GM12878 (cell line): ENCODE data around the gene BCAP31. TPM values are rescaled to one million over a fixed set of nuclear protein-coding genes. Genes with fewer than 3 reads are reported as not detected.

ENCODE experiments used
- ATAC-seq: fragments of 200-7000 bp; cut with Tn5 transposase; 3 replicates; pipeline ENCODE4 v1.9.1; 2020; ENCODE audit warnings: mild to moderate bottlenecking, moderate library complexity
- BruUV-seq: library from RNA; stranded (reverse); fragments of 400-500 nt; replicated peaks from 2 replicates; lab custom pipeline; 2021; lab: Mats Ljungman, UMichigan
- CTCF ChIA-PET: fragments of 300-600 bp; sonication (Branson Sonifier 250); formaldehyde crosslinking; extraction: SDS; loops from one replicate; lab custom pipeline; 2021; ENCODE audit warnings: inconsistent platforms; lab: Yijun Ruan, JAX
- POLR2A ChIA-PET: fragments of 350-600 bp; formaldehyde crosslinking; extraction: SDS; loops from one replicate; lab custom pipeline; 2021; ENCODE audit warnings: inconsistent platforms; lab: Charles Lee
- RAD21 ChIA-PET: fragments of 300-600 bp; sonication (Branson Sonifier 250); formaldehyde crosslinking; loops from one replicate; lab custom pipeline; 2023; ENCODE audit warnings: antibody characterized with exemption; ENCODE audit not compliant: unreplicated experiment; lab: Charles Lee
- SMC1A ChIA-PET: fragments of 300-600 bp; sonication (Branson Sonifier 250); formaldehyde crosslinking; loops from one replicate; lab custom pipeline; 2023; ENCODE audit not compliant: unreplicated experiment, uncharacterized antibody; lab: Charles Lee
- DNase-seq: peaks from one replicate; pipeline ENCODE4 v3.0.0-alpha.2; 2011; ENCODE audit warnings: low read depth, low spot score
- FAIRE-seq: peaks from 3 replicates; lab custom pipeline; 2011; peaks lifted over from hg19 to GRCh38; lab: Jason Lieb, UNC
- H2AFZ ChIP-seq: 2 replicates; pipeline ENCODE4 v1.6.0; 2011; ENCODE audit warnings: low read depth, low read length, control low read depth; ENCODE audit not compliant: control insufficient read depth
- H3K27ac ChIP-seq: 2 replicates; pipeline ENCODE4 v1.5.1; 2011; ENCODE audit warnings: control low read depth; ENCODE audit not compliant: control insufficient read depth, insufficient read depth
- H3K27me3 ChIP-seq, 2 experiments: replicated peaks in 1 of 2; 2 replicates each; pipeline versions ENCODE4 v1.6.0 to v1.6.1; 2011; ENCODE audit warnings: low read length in 1 of 2; ENCODE audit not compliant: control insufficient read depth in 2 of 2, insufficient read depth in 2 of 2
- H3K36me3 ChIP-seq, 2 experiments: 2 replicates each; pipeline ENCODE4 v1.5.1; 2011; ENCODE audit warnings: low read length in 1 of 2; ENCODE audit not compliant: control insufficient read depth in 2 of 2, insufficient read depth in 2 of 2
- H3K4me1 ChIP-seq: 2 replicates; pipeline ENCODE4 v1.6.1; 2011; ENCODE audit warnings: mild to moderate bottlenecking, low read length, moderate library complexity, mixed read lengths; ENCODE audit not compliant: control insufficient read depth, insufficient read depth
- H3K4me2 ChIP-seq: 2 replicates; pipeline ENCODE4 v1.6.0; 2011; ENCODE audit warnings: control low read depth; ENCODE audit not compliant: control insufficient read depth, insufficient read depth
- H3K4me3 ChIP-seq: fragments of 200-600 bp; sonication (generic); 2 replicates; pipeline ENCODE4 v1.5.1; 2016
- H3K79me2 ChIP-seq: 2 replicates; pipeline ENCODE4 v1.6.0; 2011; ENCODE audit warnings: low read length; ENCODE audit not compliant: control insufficient read depth, insufficient read depth
- H3K9ac ChIP-seq: 2 replicates; pipeline ENCODE4 v1.8.0; 2011; ENCODE audit warnings: low read length, control low read depth, mixed read lengths; ENCODE audit not compliant: control insufficient read depth, insufficient read depth
- H3K9me3 ChIP-seq: replicated peaks from 3 replicates; pipeline ENCODE4 v1.5.1; 2011; ENCODE audit warnings: mild to moderate bottlenecking, low read length; ENCODE audit not compliant: control insufficient read depth, insufficient read depth
- H4K20me1 ChIP-seq: 2 replicates; pipeline ENCODE4 v1.6.0; 2011; ENCODE audit not compliant: control insufficient read depth, insufficient read depth
- BCL3 ChIP-seq: IDR thresholded peaks from 2 replicates; pipeline ENCODE4 v1.6.1; 2011; ENCODE audit warnings: borderline replicate concordance, low read depth, mild to moderate bottlenecking, moderate library complexity, low read length; ENCODE audit not compliant: insufficient read depth, poor library complexity, severe bottlenecking
- CUX1 ChIP-seq: IDR thresholded peaks from 2 replicates; pipeline ENCODE4 v1.6.1; 2012; ENCODE audit warnings: improper control_type of control experiment, low read depth, low read length; ENCODE audit not compliant: insufficient replicate concordance
- GATAD2B ChIP-seq: fragments of 450-650 bp; conservative IDR thresholded peaks from 2 replicates; pipeline ENCODE4 v1.6.1; 2017; ENCODE audit warnings: low read depth, mild to moderate bottlenecking, moderate library complexity
- HDGF ChIP-seq: fragments of 450-650 bp; IDR thresholded peaks from 2 replicates; pipeline ENCODE4 v1.6.1; 2016; ENCODE audit warnings: antibody characterized with exemption
- MTA2 ChIP-seq: fragments of 450-650 bp; IDR thresholded peaks from 2 replicates; pipeline ENCODE4 v1.6.1; 2016; ENCODE audit warnings: low read depth, mild to moderate bottlenecking, moderate library complexity
- PML ChIP-seq: IDR thresholded peaks from 2 replicates; pipeline ENCODE4 v1.6.1; 2012; ENCODE audit warnings: low read length, inconsistent platforms
- SKIL ChIP-seq: fragments of 450-650 bp; IDR thresholded peaks from 2 replicates; pipeline ENCODE4 v1.6.1; 2017; ENCODE audit warnings: mild to moderate bottlenecking, low read depth, inconsistent platforms; ENCODE audit not compliant: poor library complexity, severe bottlenecking
- ZNF384 ChIP-seq: IDR thresholded peaks from 2 replicates; pipeline ENCODE4 v1.6.1; 2012; ENCODE audit warnings: low read depth, mild to moderate bottlenecking, low read length, improper control_type of control experiment, borderline replicate concordance
- WGBS: methylation state at CpG from one replicate; pipeline ENCODE4 v1.1.6; 2016; ENCODE audit warnings: low lambda C conversion rate; ENCODE audit not compliant: insufficient replicate concordance, insufficient coverage; ENCODE audit errors: missing lambda C conversion rate; 5-methylcytosine and 5-hydroxymethylcytosine counted together
- in situ Hi-C: fragments of 300-500 bp; cut with MboI; formaldehyde crosslinking; loops from 9 replicates; pipeline ENCODE4 v1.14.3; 2018; ENCODE audit warnings: mixed read lengths
- intact Hi-C: fragments of 100-400 bp; cut with micrococcal nuclease; formaldehyde crosslinking; loops from one replicate; pipeline ENCODE4 v1.14.2; 2022; ENCODE audit not compliant: unreplicated experiment
- polyA plus RNA-seq, 11 experiments: library from polyadenylated mRNA; depleted of rRNA in 4 of 11; unstranded in 6 of 11; stranded (reverse) in 5 of 11; fragments of >200 nt; fragmentation: Nextera tagmentation in 4 of 11; fragmentation: Illumina TruSeq in 1 of 11; extraction: Ambion mirVana in 4 of 11; extraction: Trizol in 1 of 11; gene quantifications; 1 replicate in 1 of 11; 2 replicates in 10 of 11; pipeline versions ENCODE4 v1.2.1 to v1.2.3, GENCODE V29; 2011 to 2016; ENCODE audit warnings: inconsistent platforms in 2 of 11, missing spikeins in 2 of 11, low read depth in 1 of 11
- total RNA-seq, 4 experiments: library from RNA; depleted of rRNA in 3 of 4; stranded (reverse); fragments of >200 nt in 3 of 4; fragmentation: Illumina TruSeq in 1 of 4; extraction: Trizol in 1 of 4; gene quantifications; 2 replicates each; pipeline versions ENCODE4 v1.2.1 to v1.2.3, GENCODE V29; 2013 to 2021

Gene BCAP31
- total and polyA plus RNA-seq, 10 of the 15 experiments (the other 5 are each of a cell fraction or from before 2014, with no cell fraction given), result 63.1 to 246 (median 95.6) TPM

- Histone ChIP-seq H3K79me2 (no peaks in the 10 kb centered on the region), H3K36me3 (no peaks in the 10 kb centered on the region; a peak in 1 of 4 replicates), H3K4me2 (no peak overlapping the region), H3K9ac (no peak overlapping the region), H4K20me1 (no peaks in the 10 kb centered on the region), H3K4me3 (no peak overlapping the region)
- ChIA-PET SMC1A (no interaction called here), CTCF (no interaction called here)
- no TSS peak for BruUV-seq
- DNase-seq, result no peak
- no peak for ATAC-seq
- 65% methylated on average over 13 of the region's 15 CpGs for WGBS
- TF ChIP-seq PML (no peak), HDGF (no peak), SKIL (no peak), MTA2 (no peak), GATAD2B (no peak), ZNF384 (no peak), BCL3 (no peak), CUX1 (no peak)
- TF ChIP-seq, all 136 proteins: peak for 0
- FAIRE-seq, result no peak
- intact Hi-C loops, result no loop called here
- Histone ChIP-seq H2AFZ (no peak overlapping the region), H3K27ac (no peak overlapping the region), H3K4me1 (no peaks in the 10 kb centered on the region), H3K27me3 (no peaks in the 10 kb centered on the region), H3K9me3 (no peaks in the 10 kb centered on the region)
- RAD21 ChIA-PET, result no interaction called here
- POLR2A ChIA-PET, result no interaction called here
- in situ Hi-C loops, result no loop called here
These were observed 28.1 kb downstream of the BCAP31 start for GRCh38 chrX:153696100-153696499.
